Peyer's patch (tissue), 4 donors: ENCODE measurements around the gene HHATL. TPM values are rescaled to one million over a fixed set of nuclear protein-coding genes. Genes with fewer than 3 reads are reported as not detected.

ENCODE experiments used
- DNase-seq, 3 donors: peaks; one replicate each; pipeline ENCODE4 v3.0.0-alpha.2; 2017 to 2019
- H3K27ac ChIP-seq, 4 donors: fragments of 200-600 bp; sonication (generic); one replicate each; pipeline ENCODE4 v1.5.1; 2016 to 2019
- H3K27me3 ChIP-seq, 2 donors: fragments of 200-600 bp; sonication (generic); one replicate each; pipeline ENCODE4 v1.5.1; 2019
- H3K36me3 ChIP-seq, 3 donors: fragments of 200-600 bp; sonication (generic); one replicate each; pipeline ENCODE4 v1.5.1; 2016 to 2019
- H3K4me1 ChIP-seq, 4 donors: fragments of 200-600 bp; sonication (generic); one replicate each; pipeline ENCODE4 v1.5.1; 2016 to 2019
- H3K4me3 ChIP-seq, 4 donors: fragments of 200-600 bp; sonication (generic); 1 replicate in 3 of 4; 2 replicates in 1 of 4; pipeline ENCODE4 v1.5.1; 2016 to 2019; ENCODE audit warnings: mild to moderate bottlenecking in 1 of 4
- H3K9me3 ChIP-seq, 4 donors: fragments of 200-600 bp; sonication (generic); one replicate each; pipeline ENCODE4 v1.5.1; 2016 to 2019; ENCODE audit warnings: mild to moderate bottlenecking in 1 of 4
- POLR2A ChIP-seq, 2 donors: fragments of 450-650 bp; IDR thresholded peaks; one replicate each; pipeline ENCODE4 v1.5.1; 2017; ENCODE audit warnings: antibody characterized with exemption in 2 of 2, mild to moderate bottlenecking in 2 of 2, moderate library complexity in 2 of 2
- total RNA-seq, 4 donors: library from RNA; depleted of rRNA; stranded (reverse); fragments of >200 nt; gene quantifications; one replicate each; pipeline ENCODE4 v1.1.0, GENCODE V29; 2016
- TF ChIP-seq, protein P1 (sequence below), 6 experiments: fragments of 450-650 bp in 4 of 6; fragments of 200-600 bp in 2 of 6; sonication (generic) in 1 of 6; IDR thresholded peaks; one replicate each; pipeline ENCODE4 v1.5.1; 2017 to 2019; ENCODE audit warnings: antibody characterized with exemption in 6 of 6, mild to moderate bottlenecking in 3 of 6, moderate library complexity in 1 of 6

Gene HHATL
- total RNA-seq, 4 donors from 2014 or later, result 3.4 TPM; not detected in 3

GRCh38 chr3:42670051-42670576 lies 32.5 kb downstream of the HHATL start:
- Histone ChIP-seq H3K9me3 (no peaks in the 10 kb centered on the region), H3K4me3 (no peak overlapping the region), H3K27me3 (no peaks in the 10 kb centered on the region), H3K36me3 (no peaks in the 10 kb centered on the region), H3K4me1 (peaks cover 0 to 4% (median 0%) of the 10 kb centered on the region in 4 donors), H3K27ac (no peak overlapping the region)
- no peak for DNase-seq
- TF ChIP-seq POLR2A (IDR thresholded peaks at IDR 0.05), result no peak
- TF ChIP-seq, protein P1, sequence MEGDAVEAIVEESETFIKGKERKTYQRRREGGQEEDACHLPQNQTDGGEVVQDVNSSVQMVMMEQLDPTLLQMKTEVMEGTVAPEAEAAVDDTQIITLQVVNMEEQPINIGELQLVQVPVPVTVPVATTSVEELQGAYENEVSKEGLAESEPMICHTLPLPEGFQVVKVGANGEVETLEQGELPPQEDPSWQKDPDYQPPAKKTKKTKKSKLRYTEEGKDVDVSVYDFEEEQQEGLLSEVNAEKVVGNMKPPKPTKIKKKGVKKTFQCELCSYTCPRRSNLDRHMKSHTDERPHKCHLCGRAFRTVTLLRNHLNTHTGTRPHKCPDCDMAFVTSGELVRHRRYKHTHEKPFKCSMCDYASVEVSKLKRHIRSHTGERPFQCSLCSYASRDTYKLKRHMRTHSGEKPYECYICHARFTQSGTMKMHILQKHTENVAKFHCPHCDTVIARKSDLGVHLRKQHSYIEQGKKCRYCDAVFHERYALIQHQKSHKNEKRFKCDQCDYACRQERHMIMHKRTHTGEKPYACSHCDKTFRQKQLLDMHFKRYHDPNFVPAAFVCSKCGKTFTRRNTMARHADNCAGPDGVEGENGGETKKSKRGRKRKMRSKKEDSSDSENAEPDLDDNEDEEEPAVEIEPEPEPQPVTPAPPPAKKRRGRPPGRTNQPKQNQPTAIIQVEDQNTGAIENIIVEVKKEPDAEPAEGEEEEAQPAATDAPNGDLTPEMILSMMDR (IDR thresholded peaks at IDR 0.05), result no peak

- DNase-seq, result peak in 1 of 3 donors; percentile 41
- no peak overlapping the region for H3K4me3 ChIP-seq
- no peaks in the 10 kb centered on the region for H3K27me3 ChIP-seq
- no peak overlapping the region for H3K27ac ChIP-seq
- peaks cover 0 to 4% (median 0%) of the 10 kb centered on the region in 4 donors for H3K4me1 ChIP-seq
- TF ChIP-seq POLR2A (IDR thresholded peaks at IDR 0.05), result no peak
- TF ChIP-seq, protein P1 (IDR thresholded peaks at IDR 0.05), result no peak
- no peaks in the 10 kb centered on the region for H3K9me3 ChIP-seq
- no peaks in the 10 kb centered on the region for H3K36me3 ChIP-seq
Measured at GRCh38 chr3:42668793-42669217, 33.8 kb downstream of the HHATL start.

GRCh38 chr3:42668413-42668760 lies 34.2 kb downstream of the HHATL start:
- Histone ChIP-seq H3K27ac (no peak overlapping the region), H3K27me3 (no peaks in the 10 kb centered on the region), H3K9me3 (no peaks in the 10 kb centered on the region), H3K4me3 (no peak overlapping the region), H3K36me3 (no peaks in the 10 kb centered on the region), H3K4me1 (peaks cover 0 to 4% (median 0%) of the 10 kb centered on the region in 4 donors)
- TF ChIP-seq POLR2A (IDR thresholded peaks at IDR 0.05), result no peak
- TF ChIP-seq, protein P1 (IDR thresholded peaks at IDR 0.05), result no peak
- DNase-seq, result no peak

DNA sequence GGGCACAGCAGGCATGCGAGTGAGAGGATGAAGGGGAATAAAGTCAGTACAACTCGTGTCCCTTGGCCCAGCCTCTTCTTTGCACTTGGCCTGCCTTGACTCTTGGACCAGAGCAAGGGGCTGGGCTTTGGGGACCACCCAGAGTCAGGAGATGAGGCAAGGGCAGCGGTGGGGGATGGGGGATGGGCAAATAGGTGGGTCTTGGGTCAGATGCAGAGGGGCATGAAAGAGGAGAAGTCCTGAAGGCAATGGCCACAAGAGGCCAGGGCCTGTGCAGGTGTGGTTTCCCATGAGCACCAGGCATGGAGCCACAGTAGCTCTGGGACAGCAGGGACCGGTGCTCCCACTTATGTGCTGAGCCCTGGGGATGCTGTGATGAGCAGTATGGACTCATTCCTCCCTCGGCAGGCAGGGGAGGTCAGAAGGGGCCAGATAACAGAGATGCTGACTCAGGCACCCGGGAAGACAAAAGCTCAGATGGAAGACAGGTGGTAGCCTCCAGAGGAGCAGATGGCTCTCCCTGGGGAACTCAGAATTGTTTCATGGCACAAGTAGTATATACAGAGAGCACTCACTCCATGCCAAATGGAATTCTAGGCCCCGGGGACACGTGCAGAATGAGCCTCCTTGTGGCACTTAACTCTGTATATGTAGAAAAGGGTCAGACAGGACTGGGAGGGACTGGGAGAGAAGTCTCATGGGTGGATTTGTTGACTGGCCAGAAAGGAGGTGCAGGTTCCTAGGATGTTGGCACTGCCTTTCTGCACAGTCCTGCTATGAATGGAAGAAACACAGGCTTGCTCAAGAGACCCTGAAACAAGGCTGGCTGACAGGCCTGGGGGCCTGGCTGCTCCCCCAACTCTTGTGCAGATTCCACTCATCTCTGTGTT lies 34.8 kb downstream of the HHATL start:
- Histone ChIP-seq H3K27ac (no peak overlapping the region), H3K9me3 (no peaks in the 10 kb centered on the region), H3K27me3 (no peaks in the 10 kb centered on the region), H3K4me1 (peaks cover 0 to 4% (median 0%) of the 10 kb centered on the region in 4 donors), H3K4me3 (no peak overlapping the region), H3K36me3 (no peaks in the 10 kb centered on the region)
- peak in 1 of 3 donors; percentile 43 for DNase-seq
- TF ChIP-seq, protein P1 (IDR thresholded peaks at IDR 0.05), result no peak
- TF ChIP-seq POLR2A (IDR thresholded peaks at IDR 0.05), result no peak

- H3K9me3 ChIP-seq, result no peaks in the 10 kb centered on the region
- H3K4me1 ChIP-seq, result peaks cover 0 to 4% (median 0%) of the 10 kb centered on the region in 4 donors
- no peak overlapping the region for H3K27ac ChIP-seq
- H3K36me3 ChIP-seq, result no peaks in the 10 kb centered on the region
- TF ChIP-seq POLR2A (IDR thresholded peaks at IDR 0.05), result no peak
- TF ChIP-seq, protein P1 (IDR thresholded peaks at IDR 0.05), result no peak
- no peaks in the 10 kb centered on the region for H3K27me3 ChIP-seq
- peak in 1 of 3 donors; percentile 44 for DNase-seq
- H3K4me3 ChIP-seq, result no peak overlapping the region
Measured at GRCh38 chr3:42667096-42667522, 35.5 kb downstream of the HHATL start.
